ENCODE data around the gene KLHL22. TPM values are rescaled to one million over a fixed set of nuclear protein-coding genes. Genes with fewer than 3 reads are reported as not detected.
A peak's percentile ranks its signal among the peaks of the same experiment; 100 is the strongest.

The KLHL22 gene
- total RNA-seq, 2 donors from 2014 or later: 15.9 to 21.0 TPM

GRCh38 chr22:20406686-20407408, 88.7 kb downstream of the KLHL22 start:
- no peaks in the 10 kb centered on the region for H3K9me3 Mint-ChIP-seq
- no peaks in the 10 kb centered on the region for H3K36me3 Mint-ChIP-seq
- H3K4me3 Mint-ChIP-seq: no peak overlapping the region
- H3K4me1 Mint-ChIP-seq (ENCODE audit: low read depth in 2 of 2): peaks cover 15 to 18% of the 10 kb centered on the region in 2 donors
- H3K27ac Mint-ChIP-seq: peak overlapping the region in 1 of 2 donors; percentile 19
- H3K27me3 Mint-ChIP-seq: no peaks in the 10 kb centered on the region
- DNase-seq (ENCODE audit: low spot score) (no peak), ATAC-seq (no peak)

GRCh38 chr22:20405931-20406685, 89.5 kb downstream of the KLHL22 start:
- no peak for ATAC-seq
- H3K27me3 Mint-ChIP-seq: no peaks in the 10 kb centered on the region
- H3K4me1 Mint-ChIP-seq (ENCODE audit: low read depth in 2 of 2): peaks cover 17 to 18% of the 10 kb centered on the region in 2 donors
- no peak overlapping the region for H3K27ac Mint-ChIP-seq
- no peak for DNase-seq (ENCODE audit: low spot score)
- no peaks in the 10 kb centered on the region for H3K9me3 Mint-ChIP-seq
- no peaks in the 10 kb centered on the region for H3K36me3 Mint-ChIP-seq
- H3K4me3 Mint-ChIP-seq: no peak overlapping the region

- Mint-ChIP-seq H3K36me3 (no peaks in the 10 kb centered on the region), H3K4me1 (ENCODE audit: low read depth in 2 of 2) (peaks cover 17 to 18% of the 10 kb centered on the region in 2 donors), H3K4me3 (no peak overlapping the region), H3K27me3 (no peaks in the 10 kb centered on the region), H3K27ac (no peak overlapping the region), H3K9me3 (no peaks in the 10 kb centered on the region)
- ATAC-seq: no peak
- DNase-seq (ENCODE audit: low spot score): no peak
Observed at GRCh38 chr22:20405291-20405930, 90.2 kb downstream of the KLHL22 start.

- no peak overlapping the region for H3K4me3 Mint-ChIP-seq
- peaks cover 17 to 18% of the 10 kb centered on the region in 2 donors for H3K4me1 Mint-ChIP-seq (ENCODE audit: low read depth in 2 of 2)
- H3K9me3 Mint-ChIP-seq: no peaks in the 10 kb centered on the region
- no peaks in the 10 kb centered on the region for H3K36me3 Mint-ChIP-seq
- no peak overlapping the region for H3K27ac Mint-ChIP-seq
- ATAC-seq (no peak), DNase-seq (ENCODE audit: low spot score) (no peak)
- no peaks in the 10 kb centered on the region for H3K27me3 Mint-ChIP-seq
Observed at GRCh38 chr22:20404881-20405280, 90.7 kb downstream of the KLHL22 start.

- Mint-ChIP-seq H3K27me3 (no peaks in the 10 kb centered on the region), H3K4me3 (peak overlapping the region; percentile 50), H3K9me3 (no peaks in the 10 kb centered on the region), H3K36me3 (no peaks in the 10 kb centered on the region), H3K4me1 (ENCODE audit: low read depth in 2 of 2) (peaks cover 17 to 18% of the 10 kb centered on the region in 2 donors), H3K27ac (peak overlapping the region; percentile 23 to 59)
- ATAC-seq: no peak
- DNase-seq (ENCODE audit: low spot score): no peak
Observed at GRCh38 chr22:20403779-20404140, 91.8 kb downstream of the KLHL22 start.

GRCh38 chr22:20402960-20403778, 92.4 kb downstream of the KLHL22 start:
- no peak for DNase-seq (ENCODE audit: low spot score)
- Mint-ChIP-seq H3K9me3 (no peaks in the 10 kb centered on the region), H3K4me1 (ENCODE audit: low read depth in 2 of 2) (peaks cover 17 to 18% of the 10 kb centered on the region in 2 donors), H3K27ac (peak overlapping the region; percentile 23 to 59), H3K36me3 (no peaks in the 10 kb centered on the region), H3K27me3 (no peaks in the 10 kb centered on the region), H3K4me3 (peak overlapping the region; percentile 50)
- peak; percentile 60 to 79 for ATAC-seq

- Mint-ChIP-seq H3K9me3 (no peaks in the 10 kb centered on the region), H3K4me3 (no peak overlapping the region), H3K36me3 (no peaks in the 10 kb centered on the region), H3K4me1 (ENCODE audit: low read depth in 2 of 2) (peaks cover 20 to 21% of the 10 kb centered on the region in 2 donors), H3K27ac (no peak overlapping the region), H3K27me3 (no peaks in the 10 kb centered on the region)
- DNase-seq (ENCODE audit: low spot score): no peak
- ATAC-seq: no peak
Observed at GRCh38 chr22:20401376-20402014, 94.1 kb downstream of the KLHL22 start.

- ATAC-seq: no peak
- Mint-ChIP-seq H3K9me3 (no peaks in the 10 kb centered on the region), H3K4me3 (no peak overlapping the region), H3K36me3 (no peaks in the 10 kb centered on the region), H3K27me3 (no peaks in the 10 kb centered on the region), H3K27ac (no peak overlapping the region), H3K4me1 (ENCODE audit: low read depth in 2 of 2) (peaks cover 23 to 27% of the 10 kb centered on the region in 2 donors)
- no peak for DNase-seq (ENCODE audit: low spot score)
Observed at GRCh38 chr22:20400606-20401375, 94.8 kb downstream of the KLHL22 start.

GRCh38 chr22:20399866-20400605, 95.6 kb downstream of the KLHL22 start:
- Mint-ChIP-seq H3K27me3 (no peaks in the 10 kb centered on the region), H3K4me3 (no peak overlapping the region), H3K4me1 (ENCODE audit: low read depth in 2 of 2) (peaks cover 27 to 32% of the 10 kb centered on the region in 2 donors), H3K36me3 (no peaks in the 10 kb centered on the region), H3K9me3 (no peaks in the 10 kb centered on the region), H3K27ac (no peak overlapping the region)
- DNase-seq (ENCODE audit: low spot score) (no peak), ATAC-seq (no peak)

GRCh38 chr22:20398420-20398819, 97.2 kb downstream of the KLHL22 start:
- DNase-seq (ENCODE audit: low spot score): no peak
- Mint-ChIP-seq H3K4me3 (no peak overlapping the region), H3K9me3 (no peaks in the 10 kb centered on the region), H3K4me1 (ENCODE audit: low read depth in 2 of 2) (peaks cover 21 to 27% of the 10 kb centered on the region in 2 donors), H3K36me3 (no peaks in the 10 kb centered on the region), H3K27me3 (no peaks in the 10 kb centered on the region), H3K27ac (no peak overlapping the region)
- ATAC-seq: no peak

GRCh38 chr22:20397498-20397897, 98.1 kb downstream of the KLHL22 start:
- Mint-ChIP-seq H3K4me1 (ENCODE audit: low read depth in 2 of 2) (peaks cover 16 to 21% of the 10 kb centered on the region in 2 donors), H3K9me3 (no peaks in the 10 kb centered on the region), H3K27ac (no peak overlapping the region)

GRCh38 chr22:20396639-20397038, 99.0 kb downstream of the KLHL22 start:
- no peak for ATAC-seq
- no peaks in the 10 kb centered on the region for H3K9me3 Mint-ChIP-seq
- no peaks in the 10 kb centered on the region for H3K36me3 Mint-ChIP-seq
- no peak overlapping the region for H3K4me3 Mint-ChIP-seq
- no peaks in the 10 kb centered on the region for H3K27me3 Mint-ChIP-seq
- peaks cover 15 to 21% of the 10 kb centered on the region in 2 donors for H3K4me1 Mint-ChIP-seq (ENCODE audit: low read depth in 2 of 2)
- H3K27ac Mint-ChIP-seq: no peak overlapping the region
- no peak for DNase-seq (ENCODE audit: low spot score)

More at GRCh38 chr22:20397498-20397897, 98.1 kb downstream of the KLHL22 start:
- Mint-ChIP-seq H3K36me3 (no peaks in the 10 kb centered on the region), H3K27me3 (no peaks in the 10 kb centered on the region), H3K4me3 (no peak overlapping the region)
- ATAC-seq (no peak), DNase-seq (ENCODE audit: low spot score) (no peak)
